HUES48 (cell line): Measurements from ENCODE around the gene IGFN1.

Source experiments
- H3K27ac ChIP-seq: one replicate; pipeline ENCODE4 v1.7.0; 2013; ENCODE audit warnings: low read depth, low read length, inconsistent platforms
- H3K27me3 ChIP-seq: 2 replicates; pipeline ENCODE4 v1.6.1; 2013; ENCODE audit warnings: mild to moderate bottlenecking, low read length; ENCODE audit not compliant: control insufficient read depth, insufficient read depth
- H3K36me3 ChIP-seq: 2 replicates; pipeline ENCODE4 v1.6.1; 2013; ENCODE audit warnings: low read length; ENCODE audit not compliant: control insufficient read depth, insufficient read depth
- H3K4me1 ChIP-seq: 2 replicates; pipeline ENCODE4 v1.6.1; 2013; ENCODE audit warnings: mild to moderate bottlenecking, low read length; ENCODE audit not compliant: control insufficient read depth, insufficient read depth
- H3K4me3 ChIP-seq: 2 replicates; pipeline ENCODE4 v1.5.1; 2013; ENCODE audit warnings: mild to moderate bottlenecking, low read depth, low read length
- H3K9ac ChIP-seq: 2 replicates; pipeline ENCODE4 v1.6.1; 2013; ENCODE audit warnings: mild to moderate bottlenecking, low read depth, low read length, moderate library complexity
- H3K9me3 ChIP-seq: 2 replicates; pipeline ENCODE4 v1.6.1; 2013; ENCODE audit warnings: low read length; ENCODE audit not compliant: control insufficient read depth, insufficient read depth

The IGFN1 gene

GRCh38 chr1:201164645-201165044, 26.0 kb upstream of the IGFN1 start:
- Histone ChIP-seq H3K4me1 (no peaks in the 10 kb centered on the region), H3K9ac (no peak overlapping the region), H3K9me3 (no peaks in the 10 kb centered on the region), H3K27me3 (peaks cover 6% of the 10 kb centered on the region; the same call in 1 of the 2 replicates), H3K4me3 (no peak overlapping the region), H3K27ac (no peak overlapping the region), H3K36me3 (no peaks in the 10 kb centered on the region)

GRCh38 chr1:201167041-201167991, 23.3 kb upstream of the IGFN1 start:
- H3K27ac ChIP-seq, result no peak overlapping the region
- H3K27me3 ChIP-seq, result peaks cover 14% of the 10 kb centered on the region
- no peak overlapping the region for H3K4me3 ChIP-seq
- no peaks in the 10 kb centered on the region for H3K36me3 ChIP-seq
- no peaks in the 10 kb centered on the region for H3K9me3 ChIP-seq
- peaks cover 7% of the 10 kb centered on the region; the same call in 1 of the 2 replicates for H3K4me1 ChIP-seq
- H3K9ac ChIP-seq, result no peak overlapping the region

- Histone ChIP-seq H3K27ac (no peak overlapping the region), H3K4me1 (peaks cover 7% of the 10 kb centered on the region; the same call in 1 of the 2 replicates), H3K9ac (no peak overlapping the region), H3K27me3 (peaks cover 17% of the 10 kb centered on the region), H3K4me3 (no peak overlapping the region), H3K36me3 (no peaks in the 10 kb centered on the region), H3K9me3 (no peaks in the 10 kb centered on the region)
Observed at GRCh38 chr1:201169203-201169602, 21.4 kb upstream of the IGFN1 start.

DNA sequence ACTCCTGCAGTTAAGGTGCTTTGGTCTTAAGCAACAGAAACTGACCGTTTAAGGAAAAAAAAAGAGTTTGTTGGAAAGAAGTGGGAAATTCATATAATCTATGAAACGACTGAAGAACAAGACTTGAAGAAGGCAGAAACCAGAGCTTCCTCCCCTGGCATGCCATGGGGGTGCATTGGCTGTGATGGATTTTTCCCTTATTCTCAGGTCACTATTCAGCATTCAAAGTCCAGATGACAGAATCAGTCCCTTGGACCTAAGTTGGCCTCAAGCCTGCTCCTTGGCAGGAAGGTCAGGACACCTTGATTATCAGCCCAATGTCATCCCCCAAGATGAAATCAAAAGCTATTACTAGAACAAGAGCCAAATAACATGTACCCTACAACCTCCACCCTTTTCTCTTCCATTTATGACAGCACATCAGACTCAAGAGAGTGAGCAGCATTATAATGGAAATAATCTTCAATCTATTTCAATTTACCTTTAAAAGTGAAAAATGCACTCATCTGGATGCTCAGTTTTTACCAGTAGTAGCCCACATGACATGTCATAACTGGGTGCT, 20.6 kb upstream of the IGFN1 start:
- H3K9ac ChIP-seq, result peak overlapping the region; percentile 53
- H3K4me3 ChIP-seq, result peak overlapping the region; percentile 74
- H3K9me3 ChIP-seq, result no peaks in the 10 kb centered on the region
- H3K27me3 ChIP-seq, result peaks cover 17% of the 10 kb centered on the region
- H3K27ac ChIP-seq, result peak overlapping the region; percentile 60
- H3K36me3 ChIP-seq, result no peaks in the 10 kb centered on the region
- peaks cover 13% of the 10 kb centered on the region for H3K4me1 ChIP-seq

- H3K27me3 ChIP-seq, result peaks cover 17% of the 10 kb centered on the region
- H3K9ac ChIP-seq, result peak overlapping the region; percentile 63
- no peaks in the 10 kb centered on the region for H3K36me3 ChIP-seq
- H3K9me3 ChIP-seq, result no peaks in the 10 kb centered on the region
- H3K4me1 ChIP-seq, result peaks cover 13% of the 10 kb centered on the region
- peak overlapping the region; percentile 79 for H3K27ac ChIP-seq
- H3K4me3 ChIP-seq, result peak overlapping the region; percentile 74
Observed at GRCh38 chr1:201170533-201171062, 20.0 kb upstream of the IGFN1 start.

DNA sequence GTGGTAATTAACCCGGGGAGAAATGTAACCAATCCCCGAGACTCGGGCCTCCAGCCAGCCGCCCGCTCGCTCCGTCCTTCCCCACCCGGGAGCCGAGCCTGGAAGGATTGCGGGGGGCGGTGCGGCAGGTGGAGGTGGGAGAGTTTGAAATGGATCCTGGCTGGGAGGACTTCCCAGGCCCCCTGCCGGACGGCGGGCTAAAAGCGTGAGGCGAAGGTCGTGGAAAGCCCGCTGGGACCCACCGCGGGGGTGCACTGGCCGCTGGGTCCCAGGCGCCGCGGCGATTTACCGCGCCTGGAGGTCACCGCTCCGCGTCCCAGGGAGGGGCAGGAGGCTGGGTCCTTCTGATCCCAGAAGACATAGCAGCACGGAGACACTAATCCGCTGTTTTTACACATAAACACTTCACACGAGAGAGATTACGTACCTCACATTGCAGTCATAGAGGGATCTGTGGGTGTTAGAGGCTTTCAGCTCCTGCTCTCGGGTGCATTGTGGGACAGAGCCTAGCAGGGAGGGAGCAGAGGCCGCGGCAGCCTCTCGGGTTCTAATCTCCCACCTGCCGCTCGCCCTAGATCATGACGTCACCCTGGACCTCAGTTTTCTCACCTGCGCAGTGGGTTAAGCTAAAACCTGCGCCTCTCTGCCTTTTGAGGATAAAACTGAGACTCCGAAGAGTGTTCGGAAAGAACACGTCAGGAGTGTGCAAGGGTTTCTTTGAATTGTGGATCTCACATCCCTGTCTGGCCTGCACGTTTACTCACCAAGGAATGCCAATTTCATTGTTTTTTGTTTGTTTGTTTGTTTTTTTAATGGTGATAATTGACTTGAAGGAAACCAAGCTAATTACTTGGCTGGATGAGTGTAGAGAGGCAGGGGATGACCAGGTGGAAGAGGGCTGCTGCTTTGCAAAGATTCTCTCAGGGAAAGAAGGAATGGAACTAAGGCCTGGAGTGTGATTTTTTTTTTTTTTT, 19.3 kb upstream of the IGFN1 start:
- peak overlapping the region; percentile 79 for H3K27ac ChIP-seq
- H3K27me3 ChIP-seq, result peaks cover 17% of the 10 kb centered on the region
- H3K9me3 ChIP-seq, result no peaks in the 10 kb centered on the region
- H3K4me1 ChIP-seq, result peaks cover 13% of the 10 kb centered on the region
- no peaks in the 10 kb centered on the region for H3K36me3 ChIP-seq
- H3K9ac ChIP-seq, result peak overlapping the region; percentile 63
- peak overlapping the region; percentile 74 for H3K4me3 ChIP-seq

- Histone ChIP-seq H3K4me3 (no peak overlapping the region), H3K27ac (no peak overlapping the region), H3K36me3 (no peaks in the 10 kb centered on the region)
Observed at GRCh38 chr1:201172326-201172725, 18.3 kb upstream of the IGFN1 start.

GRCh38 chr1:201172999-201173610, 17.5 kb upstream of the IGFN1 start:
- no peak overlapping the region for H3K27ac ChIP-seq
- no peak overlapping the region for H3K4me3 ChIP-seq
- H3K9ac ChIP-seq, result no peak overlapping the region
- no peaks in the 10 kb centered on the region for H3K9me3 ChIP-seq
- no peaks in the 10 kb centered on the region for H3K36me3 ChIP-seq
- H3K27me3 ChIP-seq, result peaks cover 17% of the 10 kb centered on the region
- peaks cover 13% of the 10 kb centered on the region for H3K4me1 ChIP-seq

More at GRCh38 chr1:201172326-201172725, 18.3 kb upstream of the IGFN1 start:
- Histone ChIP-seq H3K4me1 (peaks cover 13% of the 10 kb centered on the region), H3K9ac (no peak overlapping the region), H3K9me3 (no peaks in the 10 kb centered on the region), H3K27me3 (peaks cover 17% of the 10 kb centered on the region)

- H3K27ac ChIP-seq, result no peak overlapping the region
- peaks cover 13% of the 10 kb centered on the region for H3K4me1 ChIP-seq
- no peak overlapping the region for H3K4me3 ChIP-seq
- H3K9me3 ChIP-seq, result no peaks in the 10 kb centered on the region; the same call in 1 of the 2 replicates
- no peaks in the 10 kb centered on the region for H3K36me3 ChIP-seq
- no peak overlapping the region for H3K9ac ChIP-seq
- H3K27me3 ChIP-seq, result peaks cover 17% of the 10 kb centered on the region
Observed at GRCh38 chr1:201173736-201174135, 16.9 kb upstream of the IGFN1 start.
